Lower lobe of right lung (tissue), 2 donors: ENCODE results near the gene HNMT. TPM values are rescaled to one million over a fixed set of nuclear protein-coding genes. Genes with fewer than 3 reads are reported as not detected.
A peak's percentile ranks its signal among the peaks of the same experiment; 100 is the strongest.

Experiments
- ATAC-seq, 2 donors: fragments of 200-7000 bp; cut with Tn5 transposase; one replicate each; pipeline ENCODE4 v1.9.1; 2020 to 2022; ENCODE audit warnings: mild to moderate bottlenecking in 2 of 2, moderate library complexity in 2 of 2
- DNase-seq: peaks from one replicate; pipeline ENCODE4 v3.0.0-alpha.2; 2020
- H3K27ac ChIP-seq: fragments of 200-600 bp; one replicate; pipeline ENCODE4 v1.8.0; 2022
- H3K27me3 ChIP-seq: fragments of 200-600 bp; one replicate; pipeline ENCODE4 v1.8.0; 2022; ENCODE audit warnings: low read depth
- H3K36me3 ChIP-seq: fragments of 200-600 bp; one replicate; pipeline ENCODE4 v1.8.0; 2022; ENCODE audit warnings: mild to moderate bottlenecking
- H3K4me1 ChIP-seq: fragments of 200-600 bp; one replicate; pipeline ENCODE4 v1.8.0; 2022
- H3K4me3 ChIP-seq: fragments of 200-600 bp; one replicate; pipeline ENCODE4 v1.8.0; 2022; ENCODE audit warnings: mild to moderate bottlenecking
- H3K9me3 ChIP-seq: fragments of 200-600 bp; one replicate; pipeline ENCODE4 v1.8.0; 2022
- intact Hi-C: fragments of 100-400 bp; cut with DNase I; formaldehyde crosslinking; loops from one replicate; pipeline ENCODE4 v1.11.0; 2022
- total RNA-seq: library from RNA; stranded (reverse); fragmentation: NEBNext Ultra II Directional; extraction: Animal tissue kit (Norgen Biotek cat#: 25700); gene quantifications from one replicate; pipeline ENCODE4 v1.2.1, GENCODE V29; 2021
- TF ChIP-seq, protein P1 (sequence below): fragments of 200-600 bp; IDR thresholded peaks from one replicate; pipeline ENCODE4 v1.8.0; 2022; ENCODE audit warnings: antibody characterized with exemption, mild to moderate bottlenecking
- donor health status: DM: no; HTN: yes; CAD: no; lungs with severe emphysema.

The HNMT gene
- total RNA-seq, 1 donor from 2014 or later = 99.3 TPM

DNA sequence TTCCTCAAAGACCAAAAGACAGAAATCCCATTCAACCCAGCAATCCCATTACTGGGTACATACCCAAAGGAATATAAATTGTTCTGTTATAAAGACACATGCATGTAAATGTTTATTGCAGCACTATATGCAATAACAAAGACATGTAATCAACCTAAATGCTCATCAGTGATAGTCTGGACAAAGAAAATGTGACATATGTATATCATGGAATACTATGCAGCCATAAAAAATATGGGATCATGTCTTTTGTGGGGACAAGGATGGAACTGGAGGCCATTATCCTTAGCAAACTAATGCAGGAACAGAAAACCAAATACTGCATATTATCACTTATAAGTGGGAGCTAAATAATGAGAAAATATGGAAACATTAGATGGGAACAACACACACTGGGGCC, 2.7 kb upstream of the HNMT start:
- no peak for ATAC-seq
- TF ChIP-seq, protein P1, sequence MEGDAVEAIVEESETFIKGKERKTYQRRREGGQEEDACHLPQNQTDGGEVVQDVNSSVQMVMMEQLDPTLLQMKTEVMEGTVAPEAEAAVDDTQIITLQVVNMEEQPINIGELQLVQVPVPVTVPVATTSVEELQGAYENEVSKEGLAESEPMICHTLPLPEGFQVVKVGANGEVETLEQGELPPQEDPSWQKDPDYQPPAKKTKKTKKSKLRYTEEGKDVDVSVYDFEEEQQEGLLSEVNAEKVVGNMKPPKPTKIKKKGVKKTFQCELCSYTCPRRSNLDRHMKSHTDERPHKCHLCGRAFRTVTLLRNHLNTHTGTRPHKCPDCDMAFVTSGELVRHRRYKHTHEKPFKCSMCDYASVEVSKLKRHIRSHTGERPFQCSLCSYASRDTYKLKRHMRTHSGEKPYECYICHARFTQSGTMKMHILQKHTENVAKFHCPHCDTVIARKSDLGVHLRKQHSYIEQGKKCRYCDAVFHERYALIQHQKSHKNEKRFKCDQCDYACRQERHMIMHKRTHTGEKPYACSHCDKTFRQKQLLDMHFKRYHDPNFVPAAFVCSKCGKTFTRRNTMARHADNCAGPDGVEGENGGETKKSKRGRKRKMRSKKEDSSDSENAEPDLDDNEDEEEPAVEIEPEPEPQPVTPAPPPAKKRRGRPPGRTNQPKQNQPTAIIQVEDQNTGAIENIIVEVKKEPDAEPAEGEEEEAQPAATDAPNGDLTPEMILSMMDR = no peak
- intact Hi-C loops = no loop called here

DNA sequence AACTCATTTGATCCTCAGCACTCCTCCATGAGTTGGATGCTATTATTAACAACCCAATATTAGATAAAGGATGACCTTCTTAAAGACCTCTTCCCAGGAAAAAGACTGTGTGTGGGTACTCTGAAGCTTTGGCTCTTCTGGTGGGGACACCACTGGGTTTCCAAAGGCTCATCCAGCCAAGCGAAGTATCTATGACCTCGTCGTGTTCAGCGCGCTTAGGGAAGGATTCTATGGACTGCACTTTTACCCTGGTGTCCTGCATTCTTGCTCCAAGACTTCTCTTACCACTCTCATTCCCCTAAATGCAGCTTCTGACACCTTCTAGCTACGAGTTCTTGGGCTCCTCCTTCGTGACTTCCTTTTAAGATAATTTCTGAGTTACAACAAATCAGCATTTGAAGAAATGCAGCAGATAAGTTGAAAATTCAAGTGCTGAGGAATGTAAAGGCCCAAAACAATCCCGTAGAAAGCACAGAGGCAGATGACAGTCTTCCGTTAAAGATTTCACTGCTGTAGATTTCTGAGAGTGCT, 673 bp upstream of the HNMT start:
- Histone ChIP-seq H3K9me3 (no peaks in the 10 kb centered on the region), H3K27me3 (no peaks in the 10 kb centered on the region), H3K27ac (peak overlapping the region; percentile 87), H3K4me1 (peaks cover 32% of the 10 kb centered on the region), H3K36me3 (no peaks in the 10 kb centered on the region), H3K4me3 (peak overlapping the region; percentile 58)
- peak; percentile 7 to 13 for ATAC-seq
- intact Hi-C loops = no loop called here
- TF ChIP-seq, protein P1 = no peak
- DNase-seq = no peak

More for the DNA sequence above, 2.7 kb upstream of the HNMT start:
- peaks cover 14% of the 10 kb centered on the region for H3K4me1 ChIP-seq
- H3K9me3 ChIP-seq = no peaks in the 10 kb centered on the region
- no peaks in the 10 kb centered on the region for H3K36me3 ChIP-seq
- H3K27ac ChIP-seq = no peak overlapping the region
- H3K27me3 ChIP-seq = no peaks in the 10 kb centered on the region
- H3K4me3 ChIP-seq = no peak overlapping the region
- no peak for DNase-seq

DNA sequence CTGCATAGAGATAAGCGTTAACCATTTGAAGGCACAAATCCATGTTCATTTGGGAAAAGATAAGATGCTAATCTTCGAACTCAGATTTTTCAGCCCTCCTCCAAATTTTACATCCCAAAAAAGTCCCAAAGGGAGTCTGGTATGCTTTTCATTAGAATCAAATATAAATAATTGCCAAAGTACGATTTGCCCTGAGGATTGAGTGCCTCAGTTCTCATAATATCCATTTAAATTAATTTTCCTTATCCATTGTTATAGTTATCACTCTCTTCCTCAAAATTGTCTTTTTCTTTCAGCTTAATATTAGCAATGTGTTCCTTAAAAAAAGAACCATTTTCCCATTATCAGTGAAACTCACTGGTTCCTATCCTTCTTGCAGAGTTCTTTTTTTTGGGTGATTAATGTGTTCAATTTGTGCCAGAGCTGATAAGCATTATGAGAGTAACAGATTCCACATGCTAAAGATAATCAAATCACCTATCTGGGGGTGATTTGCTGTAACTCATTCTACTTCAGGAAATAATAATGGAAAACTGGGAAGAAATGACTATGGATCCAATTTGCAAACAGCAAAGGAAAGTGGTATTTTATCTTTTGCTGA, 686 bp downstream of the HNMT start:
- no peak for ATAC-seq
- H3K9me3 ChIP-seq = no peaks in the 10 kb centered on the region
- TF ChIP-seq, protein P1 = no peak
- peak overlapping the region; percentile 58 for H3K4me3 ChIP-seq
- H3K27ac ChIP-seq = peak overlapping the region; percentile 87
- H3K36me3 ChIP-seq = no peaks in the 10 kb centered on the region
- no peak for DNase-seq
- no peaks in the 10 kb centered on the region for H3K27me3 ChIP-seq
- peaks cover 43% of the 10 kb centered on the region for H3K4me1 ChIP-seq
- intact Hi-C loops = no loop called here

DNA sequence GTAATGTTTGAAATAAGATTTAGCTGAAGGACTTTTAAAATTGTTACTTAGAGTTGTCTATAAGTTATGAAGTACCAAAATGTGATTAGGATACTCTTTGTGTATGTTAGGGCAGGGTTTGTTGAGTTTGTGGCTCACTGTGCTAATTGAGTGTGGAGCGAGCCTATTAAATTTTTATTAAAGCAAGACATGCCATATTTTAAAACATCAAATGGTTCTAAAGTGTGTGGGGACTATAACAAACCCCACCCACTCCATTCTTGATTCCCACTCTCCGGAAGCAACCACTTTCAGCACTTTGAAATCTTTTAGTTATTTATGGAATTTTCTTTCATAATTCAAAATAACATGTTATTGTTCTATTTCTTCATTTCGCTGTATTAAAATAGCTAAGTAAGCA, 1.8 kb downstream of the HNMT start:
- Histone ChIP-seq H3K27ac (peak overlapping the region; percentile 87), H3K36me3 (peaks cover 6% of the 10 kb centered on the region), H3K4me3 (peak overlapping the region; percentile 58), H3K9me3 (no peaks in the 10 kb centered on the region), H3K4me1 (peaks cover 46% of the 10 kb centered on the region), H3K27me3 (no peaks in the 10 kb centered on the region)
- intact Hi-C loops = no loop called here
- ATAC-seq (no peak), DNase-seq (no peak)
- TF ChIP-seq, protein P1 = no peak

DNA sequence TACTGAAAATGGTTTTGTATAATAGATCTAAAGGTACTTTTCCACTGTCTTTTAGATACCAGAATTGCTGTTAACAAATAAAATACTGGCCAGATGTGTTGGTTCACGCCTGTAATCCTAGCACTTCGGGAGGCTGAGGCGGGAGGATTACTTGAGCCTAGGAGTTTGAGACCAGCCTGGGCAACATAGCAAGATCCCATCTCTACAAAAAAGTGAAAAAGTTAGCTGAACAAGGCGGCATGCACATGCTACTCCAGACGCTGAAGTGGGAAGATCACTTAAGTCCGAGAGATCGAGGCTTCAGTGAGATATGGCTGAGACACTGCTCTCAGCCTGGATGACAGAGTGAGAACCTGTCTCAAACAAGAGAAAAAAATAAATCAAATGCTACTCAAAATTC, 2.8 kb downstream of the HNMT start:
- ATAC-seq (no peak), DNase-seq (no peak)
- TF ChIP-seq, protein P1 = no peak
- peaks cover 9% of the 10 kb centered on the region for H3K36me3 ChIP-seq
- H3K4me3 ChIP-seq = peak overlapping the region; percentile 58
- H3K4me1 ChIP-seq = peaks cover 46% of the 10 kb centered on the region
- no peaks in the 10 kb centered on the region for H3K9me3 ChIP-seq
- H3K27ac ChIP-seq = peak overlapping the region; percentile 87
- no peaks in the 10 kb centered on the region for H3K27me3 ChIP-seq
- intact Hi-C loops = no loop called here
